K562 (cell line): Measurements from ENCODE around the gene NUP35. TPM values are rescaled to one million over a fixed set of nuclear protein-coding genes. Genes with fewer than 3 reads are reported as not detected.
"Not testable (repeated sequence)": the region's sequence is repeated elsewhere in the genome, so short reads cannot be mapped to it uniquely, and the experiment has no call there.

Source experiments
- ATAC-seq: fragments of 200-7000 bp; cut with Tn5 transposase; 3 replicates; pipeline ENCODE4 v1.9.1; 2020; ENCODE audit warnings: moderate library complexity
- BruUV-seq: library from RNA; stranded (reverse); fragments of 400-500 nt; replicated peaks from 2 replicates; lab custom pipeline; 2021; lab: Mats Ljungman, UMichigan
- CTCF ChIA-PET: fragments of 300-600 bp; formaldehyde crosslinking; extraction: SDS; loops from one replicate; lab custom pipeline; 2021; ENCODE audit warnings: low intra/inter-chr PET ratio; lab: Yijun Ruan, JAX
- POLR2A ChIA-PET: fragments of 300-600, 350-650 bp; sonication (Branson Sonifier 250); formaldehyde crosslinking; extraction: SDS; loops from one replicate; lab custom pipeline; 2021; ENCODE audit warnings: antibody characterized with exemption, inconsistent platforms; lab: Yijun Ruan, JAX
- DNase-seq, 4 experiments: peaks; one replicate each; pipeline versions ENCODE4 v3.0.0 to v3.0.0-alpha.2; 2011 to 2018; ENCODE audit warnings: low spot score in 3 of 4, mixed read lengths in 3 of 4; ENCODE audit errors: extremely low read depth in 1 of 4
- FAIRE-seq: peaks from 2 replicates; lab custom pipeline; 2011; peaks lifted over from hg19 to GRCh38; lab: Jason Lieb, UNC
- H2AFZ ChIP-seq: 2 replicates; pipeline ENCODE4 v1.6.0; 2011; ENCODE audit warnings: low read depth, low read length, control low read depth, inconsistent platforms
- H3K27ac ChIP-seq: fragments of 200-600 bp; 3 replicates; pipeline ENCODE4 v1.8.0; 2011; ENCODE audit warnings: low read depth, mild to moderate bottlenecking, control low read depth, inconsistent platforms, low read length, moderate library complexity, mixed read lengths; ENCODE audit errors: extremely low read depth
- H3K27me3 ChIP-seq, 2 experiments: fragments of 300-600 bp in 1 of 2; 2 replicates in 1 of 2; 3 replicates in 1 of 2; pipeline versions ENCODE4 v1.6.0 to v1.8.0; 2011; ENCODE audit warnings: inconsistent platforms in 2 of 2, low read length in 2 of 2, mild to moderate bottlenecking in 1 of 2, mixed read lengths in 1 of 2, moderate library complexity in 1 of 2; ENCODE audit not compliant: control insufficient read depth in 2 of 2, insufficient read depth in 2 of 2
- H3K36me3 ChIP-seq: fragments of 300-600 bp; 3 replicates; pipeline ENCODE4 v1.8.0; 2011; ENCODE audit warnings: mild to moderate bottlenecking, low read length, inconsistent platforms; ENCODE audit not compliant: control insufficient read depth, insufficient read depth
- H3K4me1 ChIP-seq, 2 experiments: fragments of 200-600 bp in 1 of 2; replicated peaks in 1 of 2; 2 replicates in 1 of 2; 3 replicates in 1 of 2; pipeline versions ENCODE4 v1.5.1 to v1.8.0; 2011; ENCODE audit warnings: inconsistent platforms in 2 of 2, low read length in 2 of 2, mild to moderate bottlenecking in 1 of 2, mixed read lengths in 1 of 2, moderate library complexity in 1 of 2; ENCODE audit not compliant: control insufficient read depth in 2 of 2, insufficient read depth in 2 of 2
- H3K4me2 ChIP-seq: 2 replicates; pipeline ENCODE4 v1.6.1; 2011; ENCODE audit warnings: low read length, control low read depth, inconsistent platforms, mixed read lengths; ENCODE audit not compliant: insufficient read depth
- H3K4me3 ChIP-seq: fragments of 200-600 bp; sonication (generic), shearing (Covaris generic); 2 replicates; pipeline ENCODE4 v1.5.1; 2016; ENCODE audit warnings: control low read depth, inconsistent platforms
- H3K79me2 ChIP-seq: fragments of 200-600 bp; 3 replicates; pipeline ENCODE4 v1.8.0; 2011; ENCODE audit warnings: low read length, inconsistent platforms; ENCODE audit not compliant: control insufficient read depth, insufficient read depth
- H3K9ac ChIP-seq, 2 experiments: 2 replicates each; pipeline versions ENCODE4 v1.6.0 to v1.6.1; 2011; ENCODE audit warnings: low read depth in 2 of 2, low read length in 2 of 2, control low read depth in 1 of 2, inconsistent platforms in 1 of 2, mild to moderate bottlenecking in 1 of 2, mixed read lengths in 1 of 2; ENCODE audit not compliant: insufficient read depth in 1 of 2
- H3K9me1 ChIP-seq: one replicate; pipeline ENCODE4 v1.6.0; 2011; ENCODE audit warnings: inconsistent platforms, mild to moderate bottlenecking, low read length, moderate library complexity; ENCODE audit not compliant: control insufficient read depth, insufficient read depth
- H3K9me3 ChIP-seq: replicated peaks from 2 replicates; pipeline ENCODE4 v1.5.1; 2011; ENCODE audit warnings: low read depth, low read length, inconsistent platforms; ENCODE audit not compliant: control insufficient read depth, insufficient read depth
- H4K20me1 ChIP-seq: replicated peaks from 2 replicates; pipeline ENCODE4 v1.6.1; 2011; ENCODE audit warnings: low read length, inconsistent platforms, mixed read lengths; ENCODE audit not compliant: control insufficient read depth, insufficient read depth
- ATF3 ChIP-seq, 2 experiments: fragments of 450-650 bp in 1 of 2; sonication (generic) in 1 of 2; formaldehyde crosslinking in 1 of 2; IDR thresholded peaks in 1 of 2; conservative IDR thresholded peaks in 1 of 2; 2 replicates each; pipeline versions ENCODE4 v1.6.1 to v1.8.1; 2016 to 2023; ENCODE audit warnings: mild to moderate bottlenecking in 2 of 2, moderate library complexity in 2 of 2, inconsistent platforms in 1 of 2, missing genetic modification reagents in 1 of 2
- CBFA2T3 ChIP-seq: fragments of 450-650 bp; IDR thresholded peaks from 2 replicates; pipeline ENCODE4 v1.6.1; 2017
- CCNT2 ChIP-seq: IDR thresholded peaks from 2 replicates; pipeline ENCODE4 v1.6.1; 2011; ENCODE audit warnings: borderline replicate concordance, low read depth, mild to moderate bottlenecking, moderate library complexity, mixed read lengths, low read length; ENCODE audit not compliant: insufficient read length; ENCODE audit errors: extremely low read depth
- EP300 ChIP-seq: IDR thresholded peaks from 2 replicates; pipeline ENCODE4 v1.6.1; 2012; ENCODE audit warnings: low read length, improper control_type of control experiment
- HMBOX1 ChIP-seq: sonication (generic); IDR thresholded peaks from 2 replicates; pipeline ENCODE4 v1.6.1; 2016
- NBN ChIP-seq: fragments of 450-650 bp; IDR thresholded peaks from 2 replicates; pipeline ENCODE4 v1.6.1; 2016; ENCODE audit warnings: low read depth, mild to moderate bottlenecking
- ZNF668 ChIP-seq: fragments of 250-450 bp; sonication (Bioruptor Pico); IDR thresholded peaks from 2 replicates; pipeline ENCODE4 v1.8.0; 2022; ENCODE audit warnings: mild to moderate bottlenecking, inconsistent platforms
- ZNF785 ChIP-seq: fragments of 250-450 bp; sonication (Bioruptor Pico); IDR thresholded peaks from 2 replicates; pipeline ENCODE4 v1.4.0; 2020; ENCODE audit warnings: mild to moderate bottlenecking
- WGBS: fragments of 100-300 bp; shearing (Covaris generic); methylation state at CpG from one replicate; pipeline ENCODE4 v1.1.6; 2016; ENCODE audit warnings: low coverage, mixed read lengths; ENCODE audit not compliant: insufficient coverage; ENCODE audit errors: missing lambda C conversion rate; 5-methylcytosine and 5-hydroxymethylcytosine counted together
- in situ Hi-C: fragments of 300-500 bp; cut with MboI; formaldehyde crosslinking; loops from 4 replicates; pipeline ENCODE4 v1.15.0; 2018; ENCODE audit warnings: inconsistent platforms, mixed read lengths
- intact Hi-C: fragments of 100-400 bp; cut with micrococcal nuclease; formaldehyde crosslinking; loops from 2 replicates; pipeline ENCODE4 v1.14.2; 2022
- polyA plus RNA-seq, 8 experiments: library from polyadenylated mRNA; depleted of rRNA in 4 of 8; stranded (reverse) in 5 of 8; unstranded in 3 of 8; fragments of >200 nt; fragmentation: Nextera tagmentation in 2 of 8; fragmentation: Illumina TruSeq in 1 of 8; extraction: Ambion mirVana in 2 of 8; extraction: Trizol in 1 of 8; gene quantifications; 2 replicates each; pipeline versions ENCODE4 v1.2.1 to v1.2.3, GENCODE V29; 2011 to 2014; ENCODE audit warnings: inconsistent platforms in 1 of 8, missing spikeins in 1 of 8
- total RNA-seq, 7 experiments: library from RNA; depleted of rRNA in 6 of 7; stranded (reverse); fragments of >200 nt in 6 of 7; fragmentation: Illumina TruSeq in 2 of 7; extraction: Trizol in 2 of 7; gene quantifications; 2 replicates each; pipeline versions ENCODE4 v1.2.1 to v1.2.3, GENCODE V29; 2011 to 2021; ENCODE audit warnings: low replicate concordance in 1 of 7
- TF ChIP-seq, protein P1 (sequence below): fragments of 450-650 bp; IDR thresholded peaks from 2 replicates; pipeline ENCODE4 v1.6.1; 2017; ENCODE audit warnings: antibody characterized with exemption, mild to moderate bottlenecking

Gene NUP35
- total and polyA plus RNA-seq, 9 of the 15 experiments (the other 6 are each of a cell fraction or from before 2014, with no cell fraction given), result 24.5 to 78.2 (median 51.1) TPM

DNA sequence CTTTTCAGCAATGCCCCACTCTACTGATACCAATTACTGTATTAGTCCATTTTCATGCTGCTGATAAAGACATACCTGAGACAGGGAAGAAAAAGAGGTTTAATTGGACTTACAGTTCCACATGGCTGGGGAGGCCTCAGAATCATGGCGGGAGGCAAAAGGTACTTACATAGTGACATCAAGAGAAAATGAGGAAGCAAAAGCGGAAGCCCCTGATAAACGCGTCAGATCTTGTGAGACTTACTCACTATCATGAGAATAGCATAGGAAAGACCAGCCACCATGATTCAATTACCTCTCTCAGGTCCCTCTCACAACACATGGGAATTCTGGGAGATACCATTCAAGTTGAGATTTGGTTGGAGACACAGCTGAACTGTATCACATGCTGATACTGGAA is 30.5 kb downstream of the NUP35 start (continued):
- TF ChIP-seq ATF3 (IDR thresholded peaks at IDR 0.05), result peak; percentile 22; the same call in 1 of the 2 replicates
- not testable (repeated sequence) for TF ChIP-seq ATF3 (CRISPR knock-in tag; conservative IDR thresholded peaks at IDR 0.05)

GRCh38 chr2:183157131-183157530 is 32.9 kb downstream of the NUP35 start:
- in situ Hi-C loops, result no loop called here
- intact Hi-C loops, result no loop called here
- ATAC-seq (peak; percentile 40; the same call in 1 of the 3 replicates), DNase-seq (peak in 1 of 4 experiments; percentile 14), FAIRE-seq (no peak)
- H3K4me2 ChIP-seq, result no peak overlapping the region
- H3K27me3 ChIP-seq, result no peaks in the 10 kb centered on the region
- no peaks in the 10 kb centered on the region for H3K9me3 ChIP-seq
- H3K79me2 ChIP-seq, result 0 out of 3 replicates have a peak, but pooled peaks cover 2% of the 10 kb centered on the region
- BruUV-seq, result no TSS peak
- H4K20me1 ChIP-seq, result no peaks in the 10 kb centered on the region
- no peak overlapping the region for H3K9ac ChIP-seq
- CTCF ChIA-PET, result no interaction called here
- no peaks in the 10 kb centered on the region for H3K9me1 ChIP-seq
- POLR2A ChIA-PET, result interaction anchor here (1.2 kb wide), 2 partner anchors 11 to 14 kb away, joined by 3 to 8 read pairs; no protein-coding TSS in a partner anchor
- peaks cover 69% of the 10 kb centered on the region for H3K36me3 ChIP-seq
- 38% methylated on average over 4 of the region's 4 CpGs for WGBS
- H3K4me1 ChIP-seq, result no peaks in the 10 kb centered on the region
- no peak overlapping the region for H3K4me3 ChIP-seq
- no peak overlapping the region for H3K27ac ChIP-seq
- TF ChIP-seq EP300, result peak; percentile 21; the same call in 1 of the 2 replicates
- TF ChIP-seq, protein P1, sequence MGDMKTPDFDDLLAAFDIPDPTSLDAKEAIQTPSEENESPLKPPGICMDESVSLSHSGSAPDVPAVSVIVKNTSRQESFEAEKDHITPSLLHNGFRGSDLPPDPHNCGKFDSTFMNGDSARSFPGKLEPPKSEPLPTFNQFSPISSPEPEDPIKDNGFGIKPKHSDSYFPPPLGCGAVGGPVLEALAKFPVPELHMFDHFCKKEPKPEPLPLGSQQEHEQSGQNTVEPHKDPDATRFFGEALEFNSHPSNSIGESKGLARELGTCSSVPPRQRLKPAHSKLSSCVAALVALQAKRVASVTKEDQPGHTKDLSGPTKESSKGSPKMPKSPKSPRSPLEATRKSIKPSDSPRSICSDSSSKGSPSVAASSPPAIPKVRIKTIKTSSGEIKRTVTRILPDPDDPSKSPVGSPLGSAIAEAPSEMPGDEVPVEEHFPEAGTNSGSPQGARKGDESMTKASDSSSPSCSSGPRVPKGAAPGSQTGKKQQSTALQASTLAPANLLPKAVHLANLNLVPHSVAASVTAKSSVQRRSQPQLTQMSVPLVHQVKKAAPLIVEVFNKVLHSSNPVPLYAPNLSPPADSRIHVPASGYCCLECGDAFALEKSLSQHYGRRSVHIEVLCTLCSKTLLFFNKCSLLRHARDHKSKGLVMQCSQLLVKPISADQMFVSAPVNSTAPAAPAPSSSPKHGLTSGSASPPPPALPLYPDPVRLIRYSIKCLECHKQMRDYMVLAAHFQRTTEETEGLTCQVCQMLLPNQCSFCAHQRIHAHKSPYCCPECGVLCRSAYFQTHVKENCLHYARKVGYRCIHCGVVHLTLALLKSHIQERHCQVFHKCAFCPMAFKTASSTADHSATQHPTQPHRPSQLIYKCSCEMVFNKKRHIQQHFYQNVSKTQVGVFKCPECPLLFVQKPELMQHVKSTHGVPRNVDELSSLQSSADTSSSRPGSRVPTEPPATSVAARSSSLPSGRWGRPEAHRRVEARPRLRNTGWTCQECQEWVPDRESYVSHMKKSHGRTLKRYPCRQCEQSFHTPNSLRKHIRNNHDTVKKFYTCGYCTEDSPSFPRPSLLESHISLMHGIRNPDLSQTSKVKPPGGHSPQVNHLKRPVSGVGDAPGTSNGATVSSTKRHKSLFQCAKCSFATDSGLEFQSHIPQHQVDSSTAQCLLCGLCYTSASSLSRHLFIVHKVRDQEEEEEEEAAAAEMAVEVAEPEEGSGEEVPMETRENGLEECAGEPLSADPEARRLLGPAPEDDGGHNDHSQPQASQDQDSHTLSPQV, result no peak
- no peak for TF ChIP-seq CCNT2
- no peak for TF ChIP-seq NBN
- TF ChIP-seq ZNF785 (CRISPR knock-in tag), result no peak
- no peak for TF ChIP-seq ZNF668 (CRISPR knock-in tag)
- peak; percentile 40; the same call in 1 of the 2 replicates for TF ChIP-seq CBFA2T3
- TF ChIP-seq HMBOX1, result peak; percentile 76; the same call in 1 of the 2 replicates
- no peak overlapping the region for H2AFZ ChIP-seq
